Bronchial epithelial cell (primary cell): ENCODE measurements around the gene EYA2. TPM values are rescaled to one million over a fixed set of nuclear protein-coding genes. Genes with fewer than 3 reads are reported as not detected.

Experiments used
- DNase-seq: peaks from one replicate; pipeline ENCODE4 v3.0.0-alpha.2; 2010; ENCODE audit warnings: low read depth
- FAIRE-seq: peaks from 2 replicates; lab custom pipeline; 2011; peaks lifted over from hg19 to GRCh38; lab: Jason Lieb, UNC
- H3K27me3 ChIP-seq: 2 replicates; pipeline ENCODE4 v1.5.1; 2011; ENCODE audit warnings: low read length; ENCODE audit not compliant: control insufficient read depth, insufficient read depth
- H3K36me3 ChIP-seq: 2 replicates; pipeline ENCODE4 v1.5.1; 2011; ENCODE audit warnings: low read length; ENCODE audit not compliant: control insufficient read depth, insufficient read depth
- H3K4me3 ChIP-seq: 2 replicates; pipeline ENCODE4 v1.5.1; 2011; ENCODE audit warnings: mild to moderate bottlenecking, low read depth, low read length, control low read depth
- total RNA-seq: library from RNA; depleted of rRNA; stranded (reverse); fragments of >200 nt; gene quantifications from 2 replicates; pipeline ENCODE4 v1.2.1, GENCODE V29; 2014
- TF ChIP-seq, protein P1 (sequence below): IDR thresholded peaks from 2 replicates; pipeline ENCODE4 v1.5.1; 2011; ENCODE audit warnings: mild to moderate bottlenecking, moderate library complexity, low read length, control low read depth, inconsistent platforms; ENCODE audit not compliant: insufficient read depth, severe bottlenecking

EYA2 gene
- total RNA-seq, 1 donor from 2014 or later: 8.4 TPM

DNA sequence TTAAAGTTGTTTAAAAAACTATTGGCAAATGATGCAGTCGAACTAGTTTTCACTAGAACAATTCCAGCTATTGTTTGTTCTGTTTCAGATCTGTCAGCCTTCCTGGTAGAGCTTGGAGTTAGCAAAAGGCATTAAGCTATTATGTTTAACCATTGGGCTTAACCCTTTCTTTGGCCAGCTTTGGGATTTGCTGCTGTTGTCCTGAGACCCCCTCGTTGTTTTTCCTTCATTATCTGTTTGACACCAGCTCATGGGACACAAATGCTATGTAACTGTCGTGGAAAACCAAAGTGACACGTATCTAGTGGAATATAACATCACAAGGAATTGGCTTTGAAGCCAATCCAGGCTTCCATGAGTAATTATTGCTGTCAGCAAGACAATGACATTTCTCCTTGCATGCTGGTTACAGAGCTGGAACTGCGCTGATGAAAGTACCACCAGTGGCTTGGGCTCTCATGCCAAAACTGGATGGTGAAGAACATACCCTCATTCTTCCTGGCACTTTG is 96.0 kb downstream of the EYA2 start:
- DNase-seq: no peak
- TF ChIP-seq, protein P1, sequence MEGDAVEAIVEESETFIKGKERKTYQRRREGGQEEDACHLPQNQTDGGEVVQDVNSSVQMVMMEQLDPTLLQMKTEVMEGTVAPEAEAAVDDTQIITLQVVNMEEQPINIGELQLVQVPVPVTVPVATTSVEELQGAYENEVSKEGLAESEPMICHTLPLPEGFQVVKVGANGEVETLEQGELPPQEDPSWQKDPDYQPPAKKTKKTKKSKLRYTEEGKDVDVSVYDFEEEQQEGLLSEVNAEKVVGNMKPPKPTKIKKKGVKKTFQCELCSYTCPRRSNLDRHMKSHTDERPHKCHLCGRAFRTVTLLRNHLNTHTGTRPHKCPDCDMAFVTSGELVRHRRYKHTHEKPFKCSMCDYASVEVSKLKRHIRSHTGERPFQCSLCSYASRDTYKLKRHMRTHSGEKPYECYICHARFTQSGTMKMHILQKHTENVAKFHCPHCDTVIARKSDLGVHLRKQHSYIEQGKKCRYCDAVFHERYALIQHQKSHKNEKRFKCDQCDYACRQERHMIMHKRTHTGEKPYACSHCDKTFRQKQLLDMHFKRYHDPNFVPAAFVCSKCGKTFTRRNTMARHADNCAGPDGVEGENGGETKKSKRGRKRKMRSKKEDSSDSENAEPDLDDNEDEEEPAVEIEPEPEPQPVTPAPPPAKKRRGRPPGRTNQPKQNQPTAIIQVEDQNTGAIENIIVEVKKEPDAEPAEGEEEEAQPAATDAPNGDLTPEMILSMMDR: no peak
- FAIRE-seq: no peak
- H3K4me3 ChIP-seq: no peak overlapping the region
- no peaks in the 10 kb centered on the region for H3K27me3 ChIP-seq
- H3K36me3 ChIP-seq: peaks cover 6% of the 10 kb centered on the region

DNA sequence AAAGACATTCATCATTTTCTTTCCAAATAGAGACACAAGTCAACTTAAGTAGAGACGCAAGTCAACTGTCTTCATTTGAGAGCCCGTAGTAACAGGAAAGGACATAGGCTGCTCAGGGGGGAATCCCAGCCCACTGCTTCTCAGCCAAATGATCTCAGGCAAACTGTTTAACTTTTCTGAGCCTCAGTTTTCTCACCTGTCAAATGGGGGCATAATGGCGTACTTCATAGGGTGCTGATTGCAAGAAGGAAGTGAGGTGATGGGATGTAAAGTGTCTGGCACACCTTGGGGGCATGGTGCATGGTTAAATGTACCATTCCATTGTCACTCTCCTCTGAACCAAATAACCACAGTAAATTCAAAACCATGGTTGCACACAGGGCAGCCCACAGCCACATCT is 96.5 kb downstream of the EYA2 start:
- H3K27me3 ChIP-seq: no peaks in the 10 kb centered on the region
- peaks cover 7% of the 10 kb centered on the region for H3K36me3 ChIP-seq
- no peak overlapping the region for H3K4me3 ChIP-seq
- no peak for FAIRE-seq
- TF ChIP-seq, protein P1: no peak
- DNase-seq: no peak

GRCh38 chr20:46991880-46992639 is 97.4 kb downstream of the EYA2 start:
- FAIRE-seq: no peak
- peaks cover 7% of the 10 kb centered on the region for H3K36me3 ChIP-seq
- TF ChIP-seq, protein P1: no peak
- DNase-seq: no peak
- no peak overlapping the region for H3K4me3 ChIP-seq
- H3K27me3 ChIP-seq: no peaks in the 10 kb centered on the region

GRCh38 chr20:46992640-46993035 is 98.0 kb downstream of the EYA2 start:
- no peak for FAIRE-seq
- DNase-seq: no peak

DNA sequence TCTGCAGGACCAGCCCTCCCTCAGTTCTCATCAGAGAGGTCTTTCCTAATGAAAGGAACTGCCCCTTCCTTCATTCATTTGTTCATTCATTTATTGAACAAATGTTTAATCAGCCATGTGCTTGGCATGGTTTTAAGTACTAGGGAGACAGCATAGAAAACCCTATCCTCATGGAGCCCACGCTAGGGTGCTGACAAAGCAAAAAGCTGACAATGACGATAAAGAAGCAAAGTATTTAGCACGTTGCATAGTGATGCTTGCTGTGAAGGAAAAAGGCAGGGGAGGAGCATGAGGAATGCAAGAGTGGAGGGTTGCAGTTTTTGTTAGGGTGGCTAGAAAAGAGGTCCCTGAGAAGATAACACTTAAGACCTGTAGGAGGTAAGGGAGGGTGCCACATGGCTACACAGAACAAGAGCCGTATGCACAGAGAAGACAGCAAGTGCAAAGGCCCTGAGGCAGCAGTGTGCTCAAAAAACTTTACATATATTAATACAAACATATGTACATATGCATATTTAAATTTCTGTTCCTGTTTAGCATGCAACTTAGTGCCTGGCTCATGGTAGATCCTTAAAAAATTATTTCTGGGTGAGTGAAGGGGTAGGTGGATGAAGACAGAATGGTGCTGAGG is 98.9 kb downstream of the EYA2 start:
- TF ChIP-seq, protein P1: no peak
- Histone ChIP-seq H3K4me3 (no peak overlapping the region), H3K36me3 (peaks cover 7% of the 10 kb centered on the region), H3K27me3 (no peaks in the 10 kb centered on the region)
- no peak for FAIRE-seq
- no peak for DNase-seq

More at GRCh38 chr20:46992640-46993035, 98.0 kb downstream of the EYA2 start:
- Histone ChIP-seq H3K27me3 (no peaks in the 10 kb centered on the region), H3K4me3 (no peak overlapping the region), H3K36me3 (peaks cover 7% of the 10 kb centered on the region)
- TF ChIP-seq, protein P1: no peak
